Measurements from ENCODE around the gene GNB1.

The GNB1 gene

GRCh38 chr1:1815606-1816281, 75.1 kb downstream of the GNB1 start:
- Histone ChIP-seq H3K9ac (ENCODE audit: low read length) (no peak overlapping the region), H3K18ac (ENCODE audit: low read length) (no peak overlapping the region), H3K56ac (ENCODE audit: low read length) (no peak overlapping the region), H3K79me1 (ENCODE audit: low read length) (peaks cover 16% of the 10 kb centered on the region), H3K4me2 (ENCODE audit: low read length) (no peak overlapping the region), H2BK15ac (replicated peaks; ENCODE audit: low read depth) (no peak overlapping the region), H3K4me3 (ENCODE audit: low read length) (no peak overlapping the region), H2BK120ac (ENCODE audit: low read depth, low read length) (no peak overlapping the region), H3K4me1 (ENCODE audit: control insufficient read depth, low read depth, low read length) (no peaks in the 10 kb centered on the region), H3K23ac (ENCODE audit: low read length) (no peak overlapping the region), H2BK5ac (ENCODE audit: low read length) (no peak overlapping the region), H3K36me3 (ENCODE audit: control insufficient read depth, insufficient read depth, low read length) (peaks cover 17% of the 10 kb centered on the region), H3K27me3 (ENCODE audit: insufficient read depth, low read length, poor library complexity) (no peaks in the 10 kb centered on the region), H4K5ac (ENCODE audit: low read length) (no peak overlapping the region), H2AK5ac (ENCODE audit: low read length) (no peak overlapping the region), H4K8ac (ENCODE audit: low read depth, low read length) (no peak overlapping the region), H3K27ac (ENCODE audit: low read depth, low read length) (no peak overlapping the region), H3K4ac (ENCODE audit: low read depth, low read length) (no peak overlapping the region), H3K79me2 (ENCODE audit: control insufficient read depth, insufficient read depth, low read length) (peaks cover 11% of the 10 kb centered on the region)
- no CpG with 5 or more reads among the region's 14 CpGs for WGBS (ENCODE audit: extremely low coverage, insufficient coverage, low lambda C conversion rate)
- no peak for DNase-seq

- Histone ChIP-seq H3K23ac (ENCODE audit: low read length) (no peak overlapping the region), H3K36me3 (ENCODE audit: control insufficient read depth, insufficient read depth, low read length) (peaks cover 16% of the 10 kb centered on the region), H3K4me1 (ENCODE audit: control insufficient read depth, low read depth, low read length) (no peaks in the 10 kb centered on the region), H3K4ac (ENCODE audit: low read depth, low read length) (no peak overlapping the region), H3K56ac (ENCODE audit: low read length) (no peak overlapping the region), H3K18ac (ENCODE audit: low read length) (no peak overlapping the region), H3K27ac (ENCODE audit: low read depth, low read length) (no peak overlapping the region), H2BK15ac (replicated peaks; ENCODE audit: low read depth) (no peak overlapping the region), H3K79me1 (ENCODE audit: low read length) (peaks cover 10% of the 10 kb centered on the region), H4K5ac (ENCODE audit: low read length) (no peak overlapping the region), H3K9ac (ENCODE audit: low read length) (no peak overlapping the region), H2AK5ac (ENCODE audit: low read length) (no peak overlapping the region), H3K4me2 (ENCODE audit: low read length) (no peak overlapping the region), H4K8ac (ENCODE audit: low read depth, low read length) (no peak overlapping the region), H2BK5ac (ENCODE audit: low read length) (no peak overlapping the region), H3K79me2 (ENCODE audit: control insufficient read depth, insufficient read depth, low read length) (peaks cover 4% of the 10 kb centered on the region), H3K27me3 (ENCODE audit: insufficient read depth, low read length, poor library complexity) (no peaks in the 10 kb centered on the region), H3K4me3 (ENCODE audit: low read length) (no peak overlapping the region), H2BK120ac (ENCODE audit: low read depth, low read length) (no peak overlapping the region)
- DNase-seq, result no peak
- WGBS (ENCODE audit: extremely low coverage, insufficient coverage, low lambda C conversion rate), result no CpG with 5 or more reads among the region's 6 CpGs
Measured at GRCh38 chr1:1809489-1809888, 81.4 kb downstream of the GNB1 start.

- Histone ChIP-seq H3K79me1 (ENCODE audit: low read length) (peaks cover 11% of the 10 kb centered on the region), H2AK5ac (ENCODE audit: low read length) (no peak overlapping the region), H3K9ac (ENCODE audit: low read length) (no peak overlapping the region), H3K4me2 (ENCODE audit: low read length) (no peak overlapping the region), H3K18ac (ENCODE audit: low read length) (no peak overlapping the region), H2BK5ac (ENCODE audit: low read length) (no peak overlapping the region), H3K27ac (ENCODE audit: low read depth, low read length) (no peak overlapping the region), H3K27me3 (ENCODE audit: insufficient read depth, low read length, poor library complexity) (no peaks in the 10 kb centered on the region), H4K8ac (ENCODE audit: low read depth, low read length) (no peak overlapping the region), H3K36me3 (ENCODE audit: control insufficient read depth, insufficient read depth, low read length) (peaks cover 20% of the 10 kb centered on the region), H3K23ac (ENCODE audit: low read length) (no peak overlapping the region), H3K4me1 (ENCODE audit: control insufficient read depth, low read depth, low read length) (no peaks in the 10 kb centered on the region), H3K4me3 (ENCODE audit: low read length) (no peak overlapping the region), H4K5ac (ENCODE audit: low read length) (no peak overlapping the region), H3K4ac (ENCODE audit: low read depth, low read length) (no peak overlapping the region), H2BK120ac (ENCODE audit: low read depth, low read length) (no peak overlapping the region), H3K56ac (ENCODE audit: low read length) (no peak overlapping the region), H2BK15ac (replicated peaks; ENCODE audit: low read depth) (no peak overlapping the region), H3K79me2 (ENCODE audit: control insufficient read depth, insufficient read depth, low read length) (peaks cover 5% of the 10 kb centered on the region)
- no peak for DNase-seq
- WGBS (ENCODE audit: extremely low coverage, insufficient coverage, low lambda C conversion rate), result no CpG with 5 or more reads among the region's 10 CpGs
Measured at GRCh38 chr1:1808206-1808605, 82.7 kb downstream of the GNB1 start.

GRCh38 chr1:1806890-1807289, 84.0 kb downstream of the GNB1 start:
- Histone ChIP-seq H3K9ac (ENCODE audit: low read length) (no peak overlapping the region), H4K8ac (ENCODE audit: low read depth, low read length) (no peak overlapping the region), H3K4me3 (ENCODE audit: low read length) (no peak overlapping the region), H3K56ac (ENCODE audit: low read length) (no peak overlapping the region), H4K5ac (ENCODE audit: low read length) (no peak overlapping the region), H3K4me1 (ENCODE audit: control insufficient read depth, low read depth, low read length) (no peaks in the 10 kb centered on the region), H3K27ac (ENCODE audit: low read depth, low read length) (no peak overlapping the region), H3K36me3 (ENCODE audit: control insufficient read depth, insufficient read depth, low read length) (peaks cover 17% of the 10 kb centered on the region), H2BK120ac (ENCODE audit: low read depth, low read length) (no peak overlapping the region), H3K18ac (ENCODE audit: low read length) (no peak overlapping the region), H2BK15ac (replicated peaks; ENCODE audit: low read depth) (no peak overlapping the region), H3K4me2 (ENCODE audit: low read length) (no peak overlapping the region), H2BK5ac (ENCODE audit: low read length) (no peak overlapping the region), H3K23ac (ENCODE audit: low read length) (no peak overlapping the region), H3K79me1 (ENCODE audit: low read length) (peaks cover 9% of the 10 kb centered on the region), H3K27me3 (ENCODE audit: insufficient read depth, low read length, poor library complexity) (no peaks in the 10 kb centered on the region), H2AK5ac (ENCODE audit: low read length) (no peak overlapping the region), H3K79me2 (ENCODE audit: control insufficient read depth, insufficient read depth, low read length) (peaks cover 6% of the 10 kb centered on the region), H3K4ac (ENCODE audit: low read depth, low read length) (no peak overlapping the region)
- WGBS (ENCODE audit: extremely low coverage, insufficient coverage, low lambda C conversion rate), result no CpG with 5 or more reads among the region's 2 CpGs
- DNase-seq, result no peak

GRCh38 chr1:1804301-1804700, 86.6 kb downstream of the GNB1 start:
- Histone ChIP-seq H3K27me3 (ENCODE audit: insufficient read depth, low read length, poor library complexity) (no peaks in the 10 kb centered on the region), H3K9ac (ENCODE audit: low read length) (no peak overlapping the region), H3K23ac (ENCODE audit: low read length) (no peak overlapping the region), H3K4ac (ENCODE audit: low read depth, low read length) (no peak overlapping the region), H3K4me2 (ENCODE audit: low read length) (no peak overlapping the region), H2AK5ac (ENCODE audit: low read length) (no peak overlapping the region), H3K79me2 (ENCODE audit: control insufficient read depth, insufficient read depth, low read length) (peaks cover 10% of the 10 kb centered on the region), H3K18ac (ENCODE audit: low read length) (no peak overlapping the region), H2BK15ac (replicated peaks; ENCODE audit: low read depth) (no peak overlapping the region), H3K27ac (ENCODE audit: low read depth, low read length) (no peak overlapping the region), H2BK5ac (ENCODE audit: low read length) (no peak overlapping the region), H3K79me1 (ENCODE audit: low read length) (peaks cover 11% of the 10 kb centered on the region), H3K4me3 (ENCODE audit: low read length) (no peak overlapping the region), H4K8ac (ENCODE audit: low read depth, low read length) (no peak overlapping the region), H3K56ac (ENCODE audit: low read length) (no peak overlapping the region), H4K5ac (ENCODE audit: low read length) (no peak overlapping the region), H2BK120ac (ENCODE audit: low read depth, low read length) (no peak overlapping the region), H3K36me3 (ENCODE audit: control insufficient read depth, insufficient read depth, low read length) (peaks cover 15% of the 10 kb centered on the region), H3K4me1 (ENCODE audit: control insufficient read depth, low read depth, low read length) (no peaks in the 10 kb centered on the region)
- WGBS (ENCODE audit: extremely low coverage, insufficient coverage, low lambda C conversion rate), result no CpG with 5 or more reads among the region's 8 CpGs
- DNase-seq, result no peak

- Histone ChIP-seq H3K79me1 (ENCODE audit: low read length) (peaks cover 14% of the 10 kb centered on the region), H3K4me1 (ENCODE audit: control insufficient read depth, low read depth, low read length) (no peaks in the 10 kb centered on the region), H2BK15ac (replicated peaks; ENCODE audit: low read depth) (no peak overlapping the region), H3K4ac (ENCODE audit: low read depth, low read length) (no peak overlapping the region), H3K4me3 (ENCODE audit: low read length) (no peak overlapping the region), H3K23ac (ENCODE audit: low read length) (no peak overlapping the region), H3K79me2 (ENCODE audit: control insufficient read depth, insufficient read depth, low read length) (peaks cover 10% of the 10 kb centered on the region), H3K27ac (ENCODE audit: low read depth, low read length) (no peak overlapping the region), H3K36me3 (ENCODE audit: control insufficient read depth, insufficient read depth, low read length) (peaks cover 16% of the 10 kb centered on the region), H4K5ac (ENCODE audit: low read length) (no peak overlapping the region), H3K27me3 (ENCODE audit: insufficient read depth, low read length, poor library complexity) (no peaks in the 10 kb centered on the region), H2BK5ac (ENCODE audit: low read length) (no peak overlapping the region), H2BK120ac (ENCODE audit: low read depth, low read length) (no peak overlapping the region), H2AK5ac (ENCODE audit: low read length) (no peak overlapping the region), H3K18ac (ENCODE audit: low read length) (no peak overlapping the region), H4K8ac (ENCODE audit: low read depth, low read length) (no peak overlapping the region), H3K9ac (ENCODE audit: low read length) (no peak overlapping the region), H3K56ac (ENCODE audit: low read length) (no peak overlapping the region), H3K4me2 (ENCODE audit: low read length) (no peak overlapping the region)
- no CpG with 5 or more reads among the region's 1 CpG for WGBS (ENCODE audit: extremely low coverage, insufficient coverage, low lambda C conversion rate)
- no peak for DNase-seq
Measured at GRCh38 chr1:1802871-1803270, 88.0 kb downstream of the GNB1 start.
